Astrocyte of the hippocampus (primary cell): ENCODE data around the gene CCDC158.
"Not testable (repeated sequence)": the region's sequence is repeated elsewhere in the genome, so short reads cannot be mapped to it uniquely, and the experiment has no call there.

ENCODE experiments used
- DNase-seq: peaks from one replicate; pipeline ENCODE4 v3.0.0; 2011; ENCODE audit warnings: low read depth, low spot score

Gene CCDC158

GRCh38 chr4:76373919-76374552, 46.9 kb downstream of the CCDC158 start:
- DNase-seq: peak; percentile 11

GRCh38 chr4:76366737-76367136, 54.2 kb downstream of the CCDC158 start:
- no peak for DNase-seq

GRCh38 chr4:76365636-76366035, 55.3 kb downstream of the CCDC158 start:
- no peak for DNase-seq

GRCh38 chr4:76364763-76365162, 56.2 kb downstream of the CCDC158 start:
- no peak for DNase-seq

GRCh38 chr4:76363556-76364290, 57.2 kb downstream of the CCDC158 start:
- peak; percentile 26 for DNase-seq

GRCh38 chr4:76361689-76362412, 59.1 kb downstream of the CCDC158 start:
- DNase-seq: no peak

- DNase-seq: not testable (repeated sequence)
Measured at GRCh38 chr4:76359881-76360466, 61.0 kb downstream of the CCDC158 start.

- no peak for DNase-seq
Measured at GRCh38 chr4:76357981-76358380, 63.0 kb downstream of the CCDC158 start.

- no peak for DNase-seq
Measured at GRCh38 chr4:76354517-76355473, 66.1 kb downstream of the CCDC158 start.

- DNase-seq: no peak
Measured at GRCh38 chr4:76342803-76343202, 78.1 kb downstream of the CCDC158 start.

- DNase-seq: no peak
Measured at GRCh38 chr4:76342191-76342590, 78.8 kb downstream of the CCDC158 start.

GRCh38 chr4:76341063-76341462, 79.9 kb downstream of the CCDC158 start:
- peak; percentile 26 for DNase-seq

- DNase-seq: no peak
Measured at GRCh38 chr4:76339364-76339763, 81.6 kb downstream of the CCDC158 start.

GRCh38 chr4:76334885-76335284, 86.1 kb downstream of the CCDC158 start:
- no peak for DNase-seq

- no peak for DNase-seq
Measured at GRCh38 chr4:76326515-76326914, 94.4 kb downstream of the CCDC158 start.

GRCh38 chr4:76325072-76325471, 95.9 kb downstream of the CCDC158 start:
- DNase-seq: no peak

- DNase-seq: no peak
Measured at GRCh38 chr4:76322236-76322635, 98.7 kb downstream of the CCDC158 start.

- no peak for DNase-seq
Measured at GRCh38 chr4:76316131-76316530, 104.8 kb downstream of the CCDC158 start.

GRCh38 chr4:76315267-76315918, 105.5 kb downstream of the CCDC158 start:
- DNase-seq: no peak

- no peak for DNase-seq
Measured at GRCh38 chr4:76313547-76313946, 107.4 kb downstream of the CCDC158 start.

GRCh38 chr4:76312457-76312856, 108.5 kb downstream of the CCDC158 start:
- DNase-seq: no peak
